Lower leg skin (tissue), 4 donors: ENCODE data around the gene TRPM3. TPM values are rescaled to one million over a fixed set of nuclear protein-coding genes. Genes with fewer than 3 reads are reported as not detected.

Experiments
- DNase-seq, 2 donors: peaks; one replicate each; pipeline ENCODE4 v3.0.0-alpha.2; 2019; ENCODE audit warnings: low spot score in 2 of 2
- H3K4me3 ChIP-seq: fragments of 200-600 bp; sonication (generic); 2 replicates; pipeline ENCODE4 v1.5.1; 2017; ENCODE audit warnings: mild to moderate bottlenecking, low read depth; ENCODE audit not compliant: poor library complexity, severe bottlenecking
- CTCF ChIP-seq, 3 donors: fragments of 450-650 bp; IDR thresholded peaks; one replicate each; pipeline ENCODE4 v1.5.1; 2016; ENCODE audit warnings: antibody characterized with exemption in 3 of 3, mild to moderate bottlenecking in 3 of 3, moderate library complexity in 2 of 3
- POLR2A ChIP-seq, 2 donors: fragments of 450-650 bp; IDR thresholded peaks; one replicate each; pipeline ENCODE4 v1.6.1; 2016 to 2017; ENCODE audit warnings: antibody characterized with exemption in 2 of 2, mild to moderate bottlenecking in 1 of 2, moderate library complexity in 1 of 2
- WGBS, 2 donors: methylation state at CpG; one replicate each; pipeline ENCODE4 v1.1.5; 2018; 5-methylcytosine and 5-hydroxymethylcytosine counted together
- intact Hi-C: fragments of 100-400 bp; cut with DNase I; formaldehyde crosslinking; loops from one replicate; pipeline ENCODE4 v1.15.0; 2023; ENCODE audit warnings: low total_unique reads
- total RNA-seq, 4 donors: library from RNA; depleted of rRNA; stranded (reverse); fragments of >200 nt; gene quantifications; one replicate each; pipeline ENCODE4 v1.1.0, GENCODE V29; 2016

TRPM3 gene
- total RNA-seq, 4 donors from 2014 or later = 0.10 to 0.29 TPM; not detected in 2

- TF ChIP-seq POLR2A (IDR thresholded peaks at IDR 0.05) (no peak), CTCF (IDR thresholded peaks at IDR 0.05) (no peak)
- no peak overlapping the region for H3K4me3 ChIP-seq
- intact Hi-C loops = no loop called here
- 88 to 90% methylated on average over 7 of the region's 7 CpGs for WGBS, 2 donors
- DNase-seq = no peak
Measured at GRCh38 chr9:70823284-70823683, 298.1 kb downstream of the TRPM3 start.

- DNase-seq = no peak
- no peak for TF ChIP-seq CTCF (IDR thresholded peaks at IDR 0.05)
- no peak for TF ChIP-seq POLR2A (IDR thresholded peaks at IDR 0.05)
- no peak overlapping the region for H3K4me3 ChIP-seq
- intact Hi-C loops = no loop called here
- WGBS, 2 donors = 56 to 65% methylated on average over 3 of the region's 3 CpGs
Measured at GRCh38 chr9:70817311-70817710, 304.1 kb downstream of the TRPM3 start.

DNA sequence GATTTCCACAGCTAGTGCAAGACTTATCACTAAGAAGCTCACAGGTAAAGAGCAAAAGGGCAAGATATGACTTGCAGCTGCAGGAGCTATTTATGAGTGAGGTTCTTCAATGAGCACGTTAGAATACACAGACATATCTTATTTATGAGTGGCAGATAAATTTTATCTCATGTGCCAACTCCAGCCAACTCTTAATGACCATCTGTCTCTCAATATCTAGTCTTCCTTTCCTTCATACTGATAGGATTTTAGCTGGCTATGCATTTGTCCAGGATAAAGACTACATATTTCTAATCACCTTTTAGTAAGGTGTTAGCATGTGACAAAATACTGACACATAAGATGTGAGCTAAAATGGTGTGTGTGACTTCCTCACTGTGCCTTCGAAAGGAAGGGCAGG lies 304.5 kb downstream of the TRPM3 start:
- TF ChIP-seq CTCF (IDR thresholded peaks at IDR 0.05) (no peak), POLR2A (IDR thresholded peaks at IDR 0.05) (no peak)
- intact Hi-C loops = no loop called here
- no peak for DNase-seq
- WGBS, 2 donors = 40 to 45% methylated on average over 2 of the region's 2 CpGs
- H3K4me3 ChIP-seq = no peak overlapping the region

- intact Hi-C loops = no loop called here
- 63 to 68% methylated on average over 1 of the region's 1 CpG for whole genome bisulfite sequencing, 2 donors
Measured at GRCh38 chr9:70816316-70816715, 305.1 kb downstream of the TRPM3 start.

DNA sequence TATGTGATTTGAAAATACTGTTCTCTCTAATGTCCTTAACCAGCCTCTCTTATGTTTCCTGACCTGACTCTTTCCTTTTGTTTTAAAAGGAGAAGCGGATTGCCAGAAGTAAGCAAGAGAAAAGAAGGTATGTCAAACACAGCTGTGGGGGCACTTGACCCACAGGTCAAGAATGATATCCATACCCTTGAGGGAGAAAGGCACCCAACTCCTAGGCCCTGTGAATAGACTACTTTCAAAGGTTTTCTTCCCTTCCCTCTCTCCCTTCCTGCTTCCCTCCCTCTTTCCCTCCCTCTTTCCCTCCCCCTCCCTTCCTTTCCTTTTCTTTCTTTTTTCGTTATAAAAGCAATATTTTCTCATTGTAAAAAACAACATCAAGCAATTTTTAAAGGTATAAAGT lies 306.8 kb downstream of the TRPM3 start:
- intact Hi-C loops = no loop called here
- no peak overlapping the region for H3K4me3 ChIP-seq
- 70 to 71% methylated on average over 2 of the region's 2 CpGs for WGBS, 2 donors
- DNase-seq = no peak
- TF ChIP-seq CTCF (IDR thresholded peaks at IDR 0.05) (no peak), POLR2A (IDR thresholded peaks at IDR 0.05) (no peak)

More at GRCh38 chr9:70816316-70816715, 305.1 kb downstream of the TRPM3 start:
- no peak overlapping the region for H3K4me3 ChIP-seq
- no peak for TF ChIP-seq POLR2A (IDR thresholded peaks at IDR 0.05)
- no peak for TF ChIP-seq CTCF (IDR thresholded peaks at IDR 0.05)
- DNase-seq = no peak

DNA sequence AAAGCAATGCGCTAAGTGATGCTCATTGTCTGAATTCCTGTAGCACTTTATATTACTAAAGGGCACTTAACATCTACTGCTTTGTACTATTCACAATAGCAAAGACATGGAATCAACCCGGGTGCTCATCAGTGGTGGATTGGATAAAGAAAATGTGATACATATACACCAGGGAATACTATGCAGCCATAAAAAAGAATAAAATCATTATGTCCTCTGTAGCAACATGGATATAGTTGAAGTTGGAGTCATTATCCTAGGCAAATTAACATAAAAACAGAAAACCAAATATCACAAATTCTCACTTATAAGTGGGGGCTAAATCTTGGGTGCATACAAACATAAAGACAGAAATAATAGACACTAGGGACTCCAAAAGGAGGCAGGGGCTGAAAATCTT lies 308.3 kb downstream of the TRPM3 start:
- TF ChIP-seq CTCF (IDR thresholded peaks at IDR 0.05) (no peak), POLR2A (IDR thresholded peaks at IDR 0.05) (no peak)
- intact Hi-C loops = no loop called here
- H3K4me3 ChIP-seq = no peak overlapping the region
- WGBS, 2 donors = 94 to 99% methylated on average over 2 of the region's 2 CpGs
- no peak for DNase-seq
